NT2/D1 (cell line): ENCODE data around the gene PAPSS2.
"Not testable (repeated sequence)": the region's sequence is repeated elsewhere in the genome, so short reads cannot be mapped to it uniquely, and the experiment has no call there.

Experiments used
- DNase-seq: peaks from one replicate; pipeline ENCODE4 v3.0.0-alpha.2; 2011; ENCODE audit warnings: low read depth, low spot score
- H3K27me3 ChIP-seq: 2 replicates; pipeline ENCODE4 v1.6.0; 2011; ENCODE audit warnings: mild to moderate bottlenecking; ENCODE audit not compliant: insufficient read length, insufficient read depth
- H3K36me3 ChIP-seq: 2 replicates; pipeline ENCODE4 v1.6.1; 2011; ENCODE audit warnings: mild to moderate bottlenecking, low read length, mixed read lengths; ENCODE audit not compliant: insufficient read depth, insufficient read length
- H3K4me1 ChIP-seq: 2 replicates; pipeline ENCODE4 v1.5.1; 2011; ENCODE audit not compliant: insufficient read depth, insufficient read length
- H3K4me3 ChIP-seq: 2 replicates; pipeline ENCODE4 v1.5.1; 2011; ENCODE audit warnings: low read depth; ENCODE audit not compliant: insufficient read length
- H3K9ac ChIP-seq: 2 replicates; pipeline ENCODE4 v1.6.0; 2011; ENCODE audit warnings: low read depth; ENCODE audit not compliant: insufficient read length
- H3K9me3 ChIP-seq: 2 replicates; pipeline ENCODE4 v1.5.1; 2011; ENCODE audit warnings: mild to moderate bottlenecking, low read length; ENCODE audit not compliant: insufficient read depth
- SUZ12 ChIP-seq: IDR thresholded peaks from 2 replicates; pipeline ENCODE4 v1.6.1; 2011; ENCODE audit not compliant: insufficient read length, insufficient read depth; ENCODE audit errors: extremely low read depth
- YY1 ChIP-seq: IDR thresholded peaks from 2 replicates; pipeline ENCODE4 v1.6.1; 2011; ENCODE audit not compliant: insufficient read length, insufficient read depth
- ZNF274 ChIP-seq: IDR thresholded peaks from 2 replicates; pipeline ENCODE4 v1.6.1; 2011; ENCODE audit warnings: mild to moderate bottlenecking, low read depth, low read length

PAPSS2 gene

GRCh38 chr10:87744606-87745005 is 84.9 kb downstream of the PAPSS2 start:
- DNase-seq, result no peak
- Histone ChIP-seq H3K4me1 (no peaks in the 10 kb centered on the region), H3K4me3 (no peak overlapping the region), H3K27me3 (no peaks in the 10 kb centered on the region), H3K9me3 (no peaks in the 10 kb centered on the region), H3K36me3 (peaks cover 10% of the 10 kb centered on the region), H3K9ac (no peak overlapping the region)
- no peak for TF ChIP-seq SUZ12
- no peak for TF ChIP-seq ZNF274
- TF ChIP-seq YY1, result no peak

- DNase-seq, result no peak
- H3K27me3 ChIP-seq, result no peaks in the 10 kb centered on the region
Measured at GRCh38 chr10:87746911-87747310, 87.2 kb downstream of the PAPSS2 start.

GRCh38 chr10:87748244-87748643 is 88.6 kb downstream of the PAPSS2 start:
- not testable (repeated sequence) for H3K4me3 ChIP-seq, H3K9ac ChIP-seq, H3K9me3 ChIP-seq, H3K27me3 ChIP-seq, H3K4me1 ChIP-seq, DNase-seq
- peaks cover 12% of the 10 kb centered on the region for H3K36me3 ChIP-seq

More at GRCh38 chr10:87746911-87747310, 87.2 kb downstream of the PAPSS2 start:
- no peaks in the 10 kb centered on the region for H3K4me1 ChIP-seq
- H3K9me3 ChIP-seq, result no peaks in the 10 kb centered on the region
- H3K4me3 ChIP-seq, result no peak overlapping the region
- no peak for TF ChIP-seq ZNF274
- no peak for TF ChIP-seq YY1
- TF ChIP-seq SUZ12, result no peak
- H3K36me3 ChIP-seq, result peaks cover 10% of the 10 kb centered on the region
- H3K9ac ChIP-seq, result no peak overlapping the region

GRCh38 chr10:87750001-87750671 is 90.5 kb downstream of the PAPSS2 start:
- Histone ChIP-seq H3K9ac (no peak overlapping the region), H3K9me3 (no peaks in the 10 kb centered on the region), H3K27me3 (no peaks in the 10 kb centered on the region), H3K4me3 (no peak overlapping the region), H3K4me1 (no peaks in the 10 kb centered on the region), H3K36me3 (peaks cover 10% of the 10 kb centered on the region)
- TF ChIP-seq ZNF274, result no peak
- TF ChIP-seq YY1, result no peak
- no peak for TF ChIP-seq SUZ12
- peak; percentile 27 for DNase-seq

GRCh38 chr10:87750817-87751216 is 91.1 kb downstream of the PAPSS2 start:
- no peak overlapping the region for H3K4me3 ChIP-seq
- H3K9me3 ChIP-seq, result no peaks in the 10 kb centered on the region
- no peak for TF ChIP-seq SUZ12
- no peak for TF ChIP-seq YY1
- TF ChIP-seq ZNF274, result no peak
- no peak overlapping the region for H3K9ac ChIP-seq
- peaks cover 13% of the 10 kb centered on the region for H3K36me3 ChIP-seq
- DNase-seq, result no peak
- H3K27me3 ChIP-seq, result no peaks in the 10 kb centered on the region
- no peaks in the 10 kb centered on the region for H3K4me1 ChIP-seq

GRCh38 chr10:87751274-87751673 is 91.6 kb downstream of the PAPSS2 start:
- no peaks in the 10 kb centered on the region for H3K9me3 ChIP-seq
- no peaks in the 10 kb centered on the region for H3K27me3 ChIP-seq
- no peak for DNase-seq
- TF ChIP-seq SUZ12, result no peak
- TF ChIP-seq ZNF274, result no peak
- no peak for TF ChIP-seq YY1
- peaks cover 17% of the 10 kb centered on the region for H3K36me3 ChIP-seq
- H3K9ac ChIP-seq, result no peak overlapping the region
- H3K4me3 ChIP-seq, result no peak overlapping the region
- H3K4me1 ChIP-seq, result no peaks in the 10 kb centered on the region

GRCh38 chr10:87752566-87752965 is 92.9 kb downstream of the PAPSS2 start:
- Histone ChIP-seq H3K4me3 (no peak overlapping the region), H3K9me3 (no peaks in the 10 kb centered on the region), H3K4me1 (no peaks in the 10 kb centered on the region), H3K9ac (no peak overlapping the region), H3K36me3 (peaks cover 24% of the 10 kb centered on the region), H3K27me3 (no peaks in the 10 kb centered on the region)
- no peak for DNase-seq
- no peak for TF ChIP-seq SUZ12
- TF ChIP-seq YY1, result no peak
- no peak for TF ChIP-seq ZNF274
